PC-3 (cell line): Measurements from ENCODE around the gene TSPAN17. TPM values are rescaled to one million over a fixed set of nuclear protein-coding genes. Genes with fewer than 3 reads are reported as not detected.

Source experiments
- ATAC-seq: fragments of 200-7000 bp; cut with Tn5 transposase; 2 replicates; pipeline ENCODE4 v1.9.1; 2020; ENCODE audit warnings: mild to moderate bottlenecking, moderate library complexity
- BruUV-seq: library from RNA; stranded (reverse); fragments of 400-500 nt; replicated peaks from 2 replicates; lab custom pipeline; 2021; lab: Mats Ljungman, UMichigan
- CTCF ChIA-PET: fragments of 300-600 bp; sonication (Branson Sonifier 250); formaldehyde crosslinking; loops from one replicate; lab custom pipeline; 2022; ENCODE audit warnings: antibody characterized with exemption; lab: Charles Lee
- POLR2A ChIA-PET: fragments of 300-600 bp; sonication (Branson Sonifier 250); formaldehyde crosslinking; loops from one replicate; lab custom pipeline; 2022; ENCODE audit warnings: antibody characterized with exemption; ENCODE audit not compliant: unreplicated experiment; lab: Charles Lee
- DNase-seq: peaks from one replicate; pipeline ENCODE4 v3.0.0-alpha.2; 2015
- H2AFZ ChIP-seq: fragments of 300-600 bp; sonication (generic); 2 replicates; pipeline ENCODE4 v1.6.0; 2016; ENCODE audit warnings: antibody characterized with exemption, low read length
- H3F3A ChIP-seq: fragments of 300-600 bp; sonication (generic); one replicate; pipeline ENCODE4 v1.6.0; 2017; ENCODE audit warnings: antibody characterized with exemption, low read length, control low read depth, mild to moderate bottlenecking; ENCODE audit not compliant: unreplicated experiment
- H3K27ac ChIP-seq: fragments of 300-600 bp; sonication (generic); 2 replicates; pipeline ENCODE4 v1.5.1; 2016; ENCODE audit warnings: mild to moderate bottlenecking, low read length
- H3K27me3 ChIP-seq: fragments of 300-600 bp; sonication (generic); 2 replicates; pipeline ENCODE4 v1.6.1; 2016; ENCODE audit warnings: low read length, mixed read lengths
- H3K36me3 ChIP-seq: fragments of 300-600 bp; sonication (generic); 2 replicates; pipeline ENCODE4 v1.6.1; 2016; ENCODE audit warnings: low read depth, mixed run types, low read length, mixed read lengths
- H3K4me1 ChIP-seq: fragments of 300-600 bp; sonication (generic); 2 replicates; pipeline ENCODE4 v1.5.1; 2016; ENCODE audit warnings: low read length; ENCODE audit not compliant: insufficient read depth
- H3K4me2 ChIP-seq: fragments of 300-600 bp; sonication (generic); 2 replicates; pipeline ENCODE4 v1.6.0; 2016; ENCODE audit warnings: low read length
- H3K4me3 ChIP-seq: fragments of 300-600 bp; sonication (generic); 2 replicates; pipeline ENCODE4 v1.5.1; 2016; ENCODE audit warnings: mild to moderate bottlenecking, low read length, mixed read lengths
- H3K79me2 ChIP-seq: fragments of 300-600 bp; sonication (generic); 2 replicates; pipeline ENCODE4 v1.6.1; 2017; ENCODE audit warnings: low read length, mixed read lengths
- H3K9ac ChIP-seq: fragments of 300-600 bp; sonication (generic); 2 replicates; pipeline ENCODE4 v1.6.0; 2016; ENCODE audit warnings: mild to moderate bottlenecking, low read length
- H3K9me2 ChIP-seq: fragments of 300-600 bp; sonication (generic); replicated peaks from 2 replicates; pipeline ENCODE4 v1.6.1; 2016; ENCODE audit warnings: mixed run types, low read length, mixed read lengths
- H3K9me3 ChIP-seq: fragments of 300-600 bp; sonication (generic); 2 replicates; pipeline ENCODE4 v1.6.1; 2016; ENCODE audit warnings: low read length, mixed read lengths
- H4K20me1 ChIP-seq: fragments of 300-600 bp; sonication (generic); 2 replicates; pipeline ENCODE4 v1.6.1; 2016; ENCODE audit warnings: low read length, mixed read lengths
- EZH2 ChIP-seq: fragments of 300-600 bp; sonication (generic); IDR thresholded peaks from one replicate; pipeline ENCODE4 v1.6.1; 2017; ENCODE audit warnings: antibody characterized with exemption, mild to moderate bottlenecking, low read length; ENCODE audit not compliant: unreplicated experiment
- EZH2phosphoT487 ChIP-seq: fragments of 300-600 bp; sonication (generic); IDR thresholded peaks from 2 replicates; pipeline ENCODE4 v1.6.1; 2018; ENCODE audit warnings: mild to moderate bottlenecking, antibody characterized with exemption, low read length, borderline replicate concordance
- intact Hi-C: fragments of 100-400 bp; cut with micrococcal nuclease; formaldehyde crosslinking; loops from 2 replicates; pipeline ENCODE4 v1.9.0; 2023
- total RNA-seq: library from RNA; depleted of rRNA; stranded (reverse); fragments of >200 nt; gene quantifications from 2 replicates; pipeline ENCODE4 v1.2.3, GENCODE V29; 2014
- TF ChIP-seq, protein P1 (sequence below): fragments of 300-600 bp; sonication (generic); conservative IDR thresholded peaks from 2 replicates; pipeline ENCODE4 v1.5.1; 2017; ENCODE audit warnings: antibody characterized with exemption, low read depth, mild to moderate bottlenecking, low read length

TSPAN17 gene
- total RNA-seq, 1 experiment from 2014 or later, result 47.3 TPM

DNA sequence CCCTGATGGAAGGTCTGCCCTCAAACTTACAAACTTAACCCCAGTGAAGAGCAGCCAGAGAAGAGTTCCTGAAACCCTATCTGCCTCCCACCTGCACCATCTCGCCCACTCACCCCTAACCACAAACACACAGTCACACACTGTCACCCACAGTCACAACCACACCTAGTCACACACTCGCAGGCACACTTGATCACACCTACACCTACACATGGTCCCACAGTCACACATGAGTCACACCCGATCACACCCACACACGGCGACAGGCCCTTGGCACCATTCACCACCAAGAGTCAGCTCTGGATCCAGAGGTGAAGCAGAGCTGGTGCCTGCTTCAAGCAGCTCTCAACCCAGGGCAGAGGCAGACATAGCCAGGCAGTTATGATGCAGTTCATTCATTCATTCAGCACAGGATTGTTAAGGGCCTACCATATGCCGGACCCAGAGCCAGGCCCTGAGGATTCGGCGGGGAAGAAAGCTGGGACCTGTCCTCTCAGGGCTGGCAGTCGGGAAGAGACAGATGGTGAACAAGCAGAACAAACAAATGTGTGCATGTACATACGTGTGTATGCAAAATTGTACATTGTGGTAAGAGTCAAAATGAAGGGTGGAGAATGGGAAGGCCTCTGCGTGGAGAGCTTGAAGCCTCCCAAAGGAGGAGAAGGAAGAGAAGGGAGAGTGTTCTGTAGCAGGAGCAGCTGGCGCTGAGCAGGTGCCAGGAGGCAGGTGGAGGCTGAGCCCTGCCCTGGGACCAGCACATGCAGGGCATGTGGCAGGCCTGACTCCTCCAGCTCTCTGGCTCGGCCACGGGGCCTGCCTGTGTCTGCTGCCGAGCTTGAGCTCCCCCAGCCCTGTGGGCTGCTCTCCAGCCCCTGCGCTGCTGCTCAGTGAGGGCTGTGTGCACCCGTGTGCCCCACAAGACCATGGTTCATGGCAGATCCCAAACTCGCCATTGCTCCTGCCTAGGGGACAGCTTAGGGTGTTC lies 6.4 kb downstream of the TSPAN17 start:
- Histone ChIP-seq H3K27ac (peak overlapping the region; percentile 14; the same call in 1 of the 2 replicates), H3K79me2 (peaks cover 20% of the 10 kb centered on the region), H3K27me3 (no peaks in the 10 kb centered on the region), H3K4me2 (no peak overlapping the region), H3K4me3 (no peak overlapping the region), H4K20me1 (peaks cover 9% of the 10 kb centered on the region; the same call in 1 of the 2 replicates), H3F3A (peaks cover 5% of the 10 kb centered on the region), H3K9me3 (no peaks in the 10 kb centered on the region), H3K36me3 (no peaks in the 10 kb centered on the region; the same call in 1 of the 2 replicates), H3K9me2 (no peaks in the 10 kb centered on the region), H2AFZ (no peak overlapping the region), H3K9ac (no peak overlapping the region), H3K4me1 (peaks cover 16% of the 10 kb centered on the region)
- intact Hi-C loops, result no loop called here
- peak; percentile 72 for ATAC-seq
- POLR2A ChIA-PET, result interaction anchor here (0.6 kb wide), 1 partner anchor 158 kb away, joined by 3 read pairs; no protein-coding TSS in a partner anchor
- TF ChIP-seq EZH2 (no peak), EZH2phosphoT487 (no peak)
- TF ChIP-seq, protein P1, sequence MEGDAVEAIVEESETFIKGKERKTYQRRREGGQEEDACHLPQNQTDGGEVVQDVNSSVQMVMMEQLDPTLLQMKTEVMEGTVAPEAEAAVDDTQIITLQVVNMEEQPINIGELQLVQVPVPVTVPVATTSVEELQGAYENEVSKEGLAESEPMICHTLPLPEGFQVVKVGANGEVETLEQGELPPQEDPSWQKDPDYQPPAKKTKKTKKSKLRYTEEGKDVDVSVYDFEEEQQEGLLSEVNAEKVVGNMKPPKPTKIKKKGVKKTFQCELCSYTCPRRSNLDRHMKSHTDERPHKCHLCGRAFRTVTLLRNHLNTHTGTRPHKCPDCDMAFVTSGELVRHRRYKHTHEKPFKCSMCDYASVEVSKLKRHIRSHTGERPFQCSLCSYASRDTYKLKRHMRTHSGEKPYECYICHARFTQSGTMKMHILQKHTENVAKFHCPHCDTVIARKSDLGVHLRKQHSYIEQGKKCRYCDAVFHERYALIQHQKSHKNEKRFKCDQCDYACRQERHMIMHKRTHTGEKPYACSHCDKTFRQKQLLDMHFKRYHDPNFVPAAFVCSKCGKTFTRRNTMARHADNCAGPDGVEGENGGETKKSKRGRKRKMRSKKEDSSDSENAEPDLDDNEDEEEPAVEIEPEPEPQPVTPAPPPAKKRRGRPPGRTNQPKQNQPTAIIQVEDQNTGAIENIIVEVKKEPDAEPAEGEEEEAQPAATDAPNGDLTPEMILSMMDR, result no peak
- BruUV-seq, result no TSS peak
- CTCF ChIA-PET, result no interaction called here
- DNase-seq, result peak; percentile 58

DNA sequence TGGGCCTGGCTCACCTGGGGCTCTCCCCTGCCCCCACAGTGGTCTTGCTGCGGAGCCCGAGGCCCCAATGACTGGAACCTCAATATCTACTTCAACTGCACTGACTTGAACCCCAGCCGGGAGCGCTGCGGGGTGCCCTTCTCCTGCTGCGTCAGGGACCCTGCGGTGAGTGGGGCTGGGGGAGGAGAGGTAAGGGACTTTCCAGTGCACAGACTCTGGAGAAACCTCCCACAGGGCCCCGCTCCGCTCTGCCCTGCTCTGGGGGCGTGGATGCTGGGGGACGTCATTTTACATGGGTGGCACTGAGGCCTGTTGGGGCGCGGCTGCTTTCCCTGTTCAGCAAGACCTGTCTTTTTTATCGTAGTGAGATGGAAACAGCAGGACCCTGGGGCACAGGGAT lies 7.6 kb downstream of the TSPAN17 start:
- intact Hi-C loops, result loop anchor here (5.0 kb wide), 1 partner anchor 457 kb away; no protein-coding TSS in a partner anchor
- peaks cover 5% of the 10 kb centered on the region for H3F3A ChIP-seq
- H3K27ac ChIP-seq, result no peak overlapping the region
- H4K20me1 ChIP-seq, result peaks cover 9% of the 10 kb centered on the region; the same call in 1 of the 2 replicates
- H3K4me1 ChIP-seq, result peaks cover 12% of the 10 kb centered on the region
- no peak overlapping the region for H3K4me3 ChIP-seq
- H3K9me3 ChIP-seq, result no peaks in the 10 kb centered on the region
- POLR2A ChIA-PET, result no interaction called here
- no peak for ATAC-seq
- no peaks in the 10 kb centered on the region for H3K27me3 ChIP-seq
- H3K9me2 ChIP-seq, result no peaks in the 10 kb centered on the region
- H2AFZ ChIP-seq, result no peak overlapping the region
- CTCF ChIA-PET, result no interaction called here
- no TSS peak for BruUV-seq
- H3K36me3 ChIP-seq, result no peaks in the 10 kb centered on the region; the same call in 1 of the 2 replicates
- peaks cover 9% of the 10 kb centered on the region for H3K79me2 ChIP-seq
- no peak overlapping the region for H3K4me2 ChIP-seq
- no peak overlapping the region for H3K9ac ChIP-seq
- TF ChIP-seq EZH2phosphoT487 (no peak), EZH2 (no peak)
- TF ChIP-seq, protein P1, result no peak
- no peak for DNase-seq
